NCI-H187 (cell line): ENCODE results near the gene UFSP2.
"Not testable (repeated sequence)": the region's sequence is repeated elsewhere in the genome, so short reads cannot be mapped to it uniquely, and the experiment has no call there.

ENCODE experiments used
- DNase-seq, 2 experiments: peaks; one replicate each; lab custom pipeline; 2025; lab: John Stamatoyannopoulos, UW

The UFSP2 gene

GRCh38 chr4:185384061-185384460 lies 41.7 kb downstream of the UFSP2 start:
- DNase-seq: no peak

GRCh38 chr4:185383451-185383850 lies 42.3 kb downstream of the UFSP2 start:
- no peak for DNase-seq

GRCh38 chr4:185382754-185383153 lies 43.0 kb downstream of the UFSP2 start:
- DNase-seq: no peak

GRCh38 chr4:185381288-185382196 lies 44.2 kb downstream of the UFSP2 start:
- no peak for DNase-seq

- DNase-seq: no peak
These were observed 45.4 kb downstream of the UFSP2 start for GRCh38 chr4:185380320-185380719.

GRCh38 chr4:185379326-185380295 lies 46.2 kb downstream of the UFSP2 start:
- no peak for DNase-seq

- no peak for DNase-seq
These were observed 47.5 kb downstream of the UFSP2 start for GRCh38 chr4:185378264-185378663.

- no peak for DNase-seq
These were observed 51.2 kb downstream of the UFSP2 start for GRCh38 chr4:185374573-185374972.

- DNase-seq: no peak
These were observed 51.7 kb downstream of the UFSP2 start for GRCh38 chr4:185374027-185374426.

GRCh38 chr4:185371702-185372101 lies 54.1 kb downstream of the UFSP2 start:
- no peak for DNase-seq

- no peak for DNase-seq
These were observed 55.4 kb downstream of the UFSP2 start for GRCh38 chr4:185370268-185370949.

- no peak for DNase-seq
These were observed 56.0 kb downstream of the UFSP2 start for GRCh38 chr4:185369731-185370130.

GRCh38 chr4:185364886-185365285 lies 60.9 kb downstream of the UFSP2 start:
- no peak for DNase-seq

- DNase-seq: no peak
These were observed 62.5 kb downstream of the UFSP2 start for GRCh38 chr4:185363251-185363650.

- DNase-seq: not testable (repeated sequence)
These were observed 63.2 kb downstream of the UFSP2 start for GRCh38 chr4:185362570-185362969.

GRCh38 chr4:185361872-185362271 lies 63.9 kb downstream of the UFSP2 start:
- DNase-seq: no peak

- no peak for DNase-seq
These were observed 65.9 kb downstream of the UFSP2 start for GRCh38 chr4:185359767-185360446.

- no peak for DNase-seq
These were observed 66.8 kb downstream of the UFSP2 start for GRCh38 chr4:185358959-185359358.

GRCh38 chr4:185358514-185358913 lies 67.2 kb downstream of the UFSP2 start:
- no peak for DNase-seq

GRCh38 chr4:185357733-185358440 lies 67.9 kb downstream of the UFSP2 start:
- no peak for DNase-seq

GRCh38 chr4:185357211-185357610 lies 68.6 kb downstream of the UFSP2 start:
- no peak for DNase-seq
